Putamen (tissue), 1 donor: ENCODE measurements around the gene CDK18.

ENCODE experiments used
- DNase-seq: peaks from one replicate; pipeline ENCODE4 v3.0.0-alpha.2; 2016; ENCODE audit warnings: low spot score

Gene CDK18

DNA sequence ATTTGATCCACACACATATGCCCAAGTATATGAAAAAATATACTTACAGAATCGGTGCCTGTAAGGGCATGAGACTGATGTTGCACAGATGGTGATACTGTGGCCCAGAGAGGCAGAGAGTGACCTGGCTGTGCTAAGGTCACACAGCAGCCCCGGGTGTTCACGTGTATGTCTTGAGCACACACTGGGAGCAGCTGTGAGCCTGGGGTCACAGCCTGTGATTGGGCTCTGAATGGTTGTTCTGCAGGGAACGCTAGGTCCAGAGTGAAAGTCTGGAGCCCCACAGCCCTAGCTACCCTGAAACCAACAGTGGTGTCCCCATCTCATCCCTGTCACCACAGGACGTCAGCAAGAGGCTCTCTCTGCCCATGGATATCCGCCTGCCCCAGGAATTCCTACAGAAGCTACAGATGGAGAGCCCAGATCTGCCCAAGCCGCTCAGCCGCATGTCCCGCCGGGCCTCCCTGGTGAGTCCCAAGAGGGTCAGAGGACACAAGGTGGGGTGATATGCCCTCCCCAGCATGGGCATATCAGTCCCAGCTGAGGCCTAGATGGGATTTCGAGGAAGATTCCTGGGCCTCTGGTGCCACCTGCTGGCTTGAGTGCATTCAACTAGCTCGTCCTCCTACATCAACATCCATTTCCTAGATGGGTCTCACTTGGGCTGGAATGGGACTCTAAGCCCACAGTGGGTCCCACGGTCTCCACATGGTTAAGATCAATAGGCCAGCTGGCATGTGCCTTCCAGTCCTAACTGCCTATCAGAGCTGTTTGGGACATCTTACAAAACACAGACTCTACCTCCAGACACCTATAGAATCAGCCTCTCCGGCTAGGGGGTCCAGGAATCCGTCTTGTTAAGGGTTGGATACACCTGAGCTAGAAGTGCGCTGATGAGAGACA lies 19.7 kb downstream of the CDK18 start:
- DNase-seq = peak; percentile 82

DNA sequence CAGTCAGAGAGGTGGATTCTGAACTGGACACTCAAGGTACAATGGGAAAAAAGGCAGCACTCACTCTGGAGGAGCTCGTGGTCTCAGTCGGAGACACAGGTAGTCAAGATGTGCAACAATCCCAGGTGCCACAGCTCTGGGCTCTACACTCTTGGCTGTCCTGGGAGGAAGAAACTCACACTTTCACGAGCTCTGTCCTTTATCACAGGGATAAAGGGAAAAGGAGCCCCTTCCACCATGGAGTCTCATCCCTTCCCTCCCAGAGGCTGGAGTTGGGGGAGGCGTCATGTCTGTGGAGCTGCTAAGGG lies 20.3 kb downstream of the CDK18 start:
- no peak for DNase-seq

- DNase-seq = no peak
These were observed 21.2 kb downstream of the CDK18 start for GRCh38 chr1:205525495-205526285.

GRCh38 chr1:205526431-205526830 lies 22.0 kb downstream of the CDK18 start:
- no peak for DNase-seq

DNA sequence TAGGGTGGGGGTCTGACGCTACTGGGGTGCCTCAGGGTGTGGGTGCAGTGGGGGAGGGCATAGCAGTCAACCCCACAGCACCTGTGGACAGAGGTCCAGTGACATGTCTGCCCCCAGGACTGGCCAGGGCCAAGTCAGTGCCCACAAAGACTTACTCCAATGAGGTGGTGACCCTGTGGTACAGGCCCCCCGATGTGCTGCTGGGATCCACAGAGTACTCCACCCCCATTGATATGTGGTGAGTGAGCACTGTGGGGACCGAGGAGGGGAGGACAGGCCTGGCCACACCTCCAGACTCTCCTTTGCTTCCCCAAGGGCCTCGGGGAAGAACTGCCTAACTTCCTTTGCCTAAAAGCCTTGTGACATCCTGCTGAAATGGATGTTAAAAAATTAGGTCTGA lies 23.5 kb downstream of the CDK18 start:
- no peak for DNase-seq

- no peak for DNase-seq
These were observed 24.0 kb downstream of the CDK18 start for GRCh38 chr1:205528446-205528886.

- DNase-seq = no peak
These were observed 24.7 kb downstream of the CDK18 start for GRCh38 chr1:205528887-205529825.

DNA sequence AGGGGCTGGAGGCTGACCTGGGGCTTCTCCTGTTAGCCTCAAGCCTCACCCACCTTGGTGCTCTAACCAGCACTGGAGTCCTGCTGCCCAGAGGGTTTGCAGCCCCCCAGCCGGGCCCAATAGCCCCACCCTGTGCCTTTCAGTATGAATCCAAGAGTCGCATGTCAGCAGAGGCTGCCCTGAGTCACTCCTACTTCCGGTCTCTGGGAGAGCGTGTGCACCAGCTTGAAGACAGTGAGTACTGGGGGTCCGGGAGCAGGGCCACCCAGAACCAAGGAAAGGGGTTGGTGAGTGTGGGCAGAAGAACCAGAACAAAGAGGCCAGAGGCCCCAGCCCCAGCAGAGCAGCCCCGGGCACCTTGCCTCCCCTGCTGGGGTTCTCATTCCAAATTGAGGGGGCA lies 25.6 kb downstream of the CDK18 start:
- no peak for DNase-seq

- DNase-seq = no peak
These were observed 26.9 kb downstream of the CDK18 start for GRCh38 chr1:205531191-205532025.

GRCh38 chr1:205532026-205532898 lies 27.8 kb downstream of the CDK18 start:
- no peak for DNase-seq

GRCh38 chr1:205532996-205533735 lies 28.7 kb downstream of the CDK18 start:
- no peak for DNase-seq

DNA sequence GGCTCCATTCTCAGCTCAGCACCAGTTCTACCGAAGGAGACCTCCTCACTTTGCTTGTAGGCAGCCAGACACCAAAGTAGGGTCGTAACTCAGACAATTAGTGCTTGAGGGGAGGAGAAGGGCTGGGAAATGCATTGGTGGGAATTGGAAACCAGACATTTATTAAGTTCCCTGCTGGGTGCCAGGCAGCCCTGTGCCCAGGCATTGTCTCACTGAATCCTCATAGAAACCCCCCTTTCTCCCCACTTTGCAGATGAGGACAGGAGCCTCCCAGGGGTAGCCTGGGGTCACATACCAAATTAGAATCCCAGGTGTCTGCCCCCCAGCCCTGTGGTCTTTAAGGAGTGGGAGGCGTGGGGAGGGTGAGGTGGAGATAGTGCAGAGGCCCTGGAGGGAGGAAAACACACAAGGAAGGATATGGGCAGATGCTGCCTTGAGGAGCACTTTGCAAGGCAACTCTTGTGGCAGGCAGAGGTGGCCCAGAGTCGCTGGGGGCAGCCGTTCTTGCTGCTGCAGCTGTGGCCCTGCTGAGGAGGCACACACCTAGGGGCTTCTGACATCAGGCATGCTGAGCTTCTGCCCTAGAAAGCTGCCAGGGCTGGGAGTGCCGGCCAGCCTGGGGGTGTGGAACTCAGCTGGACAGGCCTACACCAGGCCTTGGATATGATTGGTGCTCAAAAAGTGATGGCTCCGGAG lies 29.4 kb downstream of the CDK18 start:
- no peak for DNase-seq

GRCh38 chr1:205534444-205534985 lies 30.0 kb downstream of the CDK18 start:
- no peak for DNase-seq

GRCh38 chr1:205535096-205535495 lies 30.6 kb downstream of the CDK18 start:
- DNase-seq = no peak

- DNase-seq = no peak
These were observed 31.6 kb downstream of the CDK18 start for GRCh38 chr1:205535866-205536758.

DNA sequence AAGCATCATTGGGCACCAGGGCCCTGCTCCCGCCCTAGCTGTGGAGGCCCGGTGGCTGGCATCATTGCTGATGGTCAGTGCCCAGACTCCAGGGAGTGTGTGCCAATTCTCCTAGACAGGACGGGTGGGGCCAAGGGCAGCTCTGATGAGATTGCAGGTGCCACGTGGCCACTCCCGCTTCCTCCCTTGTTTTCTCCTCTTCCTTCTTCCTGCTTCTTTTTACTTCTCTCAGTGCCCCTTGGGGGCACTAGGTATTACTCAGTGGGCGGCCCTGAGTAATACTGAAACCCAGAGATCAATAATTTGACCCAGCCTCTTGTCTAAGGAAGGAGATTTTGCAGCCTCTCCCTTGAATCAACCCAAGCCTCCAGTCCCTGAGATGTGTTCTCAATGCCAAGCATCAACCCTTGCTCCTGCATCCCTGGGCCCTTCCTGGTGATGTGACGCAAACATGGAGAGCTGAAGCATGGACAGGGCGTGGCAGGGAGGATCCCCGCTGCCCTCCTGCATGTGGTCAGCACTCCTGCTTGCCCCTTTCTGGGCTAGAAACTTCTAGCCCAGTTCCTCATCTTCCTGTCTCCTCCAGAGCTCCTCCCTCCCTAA lies 32.4 kb downstream of the CDK18 start:
- peak; percentile 68 for DNase-seq

GRCh38 chr1:205537386-205538018 lies 33.0 kb downstream of the CDK18 start:
- no peak for DNase-seq
